Chondrocyte (in vitro differentiated cells): ENCODE data around the gene ITGA11. TPM values are rescaled to one million over a fixed set of nuclear protein-coding genes. Genes with fewer than 3 reads are reported as not detected.
A peak's percentile ranks its signal among the peaks of the same experiment; 100 is the strongest.

Source experiments
- DNase-seq: peaks from one replicate; pipeline ENCODE4 v3.0.0; 2021; ENCODE audit warnings: mixed read lengths, low spot score
- H3K27ac Mint-ChIP-seq: one replicate; pipeline ENCODE4 v1.8.0; 2021; ENCODE audit warnings: mild to moderate bottlenecking, moderate library complexity, mixed read lengths; ENCODE audit not compliant: unreplicated experiment
- H3K27me3 Mint-ChIP-seq: 2 replicates; pipeline ENCODE4 v1.8.0; 2021; ENCODE audit warnings: low read depth, mixed read lengths
- H3K36me3 Mint-ChIP-seq: 2 replicates; pipeline ENCODE4 v1.8.0; 2021; ENCODE audit warnings: low read depth, mixed read lengths
- H3K4me1 Mint-ChIP-seq: 2 replicates; pipeline ENCODE4 v1.8.0; 2021; ENCODE audit warnings: low read depth, mild to moderate bottlenecking, mixed read lengths
- H3K4me3 Mint-ChIP-seq: one replicate; pipeline ENCODE4 v1.8.0; 2021; ENCODE audit warnings: mild to moderate bottlenecking, moderate library complexity, mixed read lengths; ENCODE audit not compliant: unreplicated experiment
- H3K9me3 Mint-ChIP-seq: 2 replicates; pipeline ENCODE4 v1.8.0; 2021; ENCODE audit warnings: low read depth, mixed read lengths
- CTCF ChIP-seq: fragments of 200-600 bp; sonication (generic); IDR thresholded peaks from 2 replicates; pipeline ENCODE4 v1.5.0; 2021; ENCODE audit warnings: antibody characterized with exemption, mild to moderate bottlenecking, moderate library complexity
- total RNA-seq: library from RNA; stranded (reverse); gene quantifications from 3 replicates; pipeline ENCODE4 v1.2.1, GENCODE V29; 2021

Gene ITGA11
- total RNA-seq, 1 donor from 2014 or later = 1,092 TPM

DNA sequence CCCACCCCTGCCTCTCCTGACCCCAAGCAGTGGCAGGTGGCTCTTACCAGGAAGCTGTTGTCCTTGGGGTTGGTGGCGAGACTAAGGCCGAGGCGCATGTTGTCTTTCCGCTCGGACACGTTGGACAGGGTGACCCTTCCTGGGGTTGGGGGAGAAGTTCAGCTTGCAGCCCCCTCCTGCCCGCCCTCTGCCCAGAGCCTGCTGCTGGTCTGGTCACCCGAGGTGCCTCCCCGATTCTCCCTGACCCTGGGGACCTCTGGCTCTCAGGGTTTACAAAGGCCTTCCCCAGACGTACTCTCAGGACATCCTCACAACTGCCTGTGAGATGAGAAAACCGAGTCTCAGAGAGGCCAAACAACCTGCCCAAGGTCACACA is 67.3 kb downstream of the ITGA11 start:
- no peak for TF ChIP-seq CTCF
- Mint-ChIP-seq H3K27me3 (no peaks in the 10 kb centered on the region), H3K9me3 (no peaks in the 10 kb centered on the region), H3K36me3 (peaks cover 61% of the 10 kb centered on the region), H3K27ac (peak overlapping the region; percentile 95), H3K4me1 (peaks cover 50% of the 10 kb centered on the region), H3K4me3 (no peak overlapping the region)
- no peak for DNase-seq

DNA sequence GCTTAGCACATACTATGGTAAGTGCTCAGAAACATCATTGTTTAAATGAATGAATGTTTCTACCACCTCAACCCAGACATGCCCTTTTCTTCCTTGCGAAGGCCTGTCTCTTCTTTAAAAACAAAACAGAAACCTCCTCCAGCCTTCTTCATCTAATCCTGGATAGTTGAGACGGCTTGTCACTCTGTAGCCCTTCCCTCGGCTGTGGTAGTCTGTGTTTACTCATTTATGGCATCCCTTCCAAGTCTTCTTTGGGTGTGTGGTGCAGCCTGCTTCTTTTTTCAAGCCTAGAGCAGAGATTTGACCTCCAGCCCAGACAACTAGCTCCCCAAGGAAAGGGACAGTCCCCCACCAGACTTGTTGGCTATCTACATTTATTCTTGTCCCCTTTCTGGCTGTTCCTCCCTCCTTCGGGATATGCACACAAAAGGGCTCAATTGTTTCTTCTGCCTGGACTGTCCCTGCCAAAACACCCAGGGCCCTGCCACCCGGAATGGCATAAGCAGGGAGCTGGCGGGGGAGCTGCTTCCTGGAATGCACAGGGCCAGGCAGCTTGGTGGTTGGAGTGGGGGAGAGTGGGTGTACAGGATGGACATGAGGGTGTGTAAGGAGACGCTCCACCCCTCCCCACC is 67.8 kb downstream of the ITGA11 start:
- no peaks in the 10 kb centered on the region for H3K9me3 Mint-ChIP-seq
- no peak overlapping the region for H3K4me3 Mint-ChIP-seq
- no peak for DNase-seq
- H3K4me1 Mint-ChIP-seq = peaks cover 45% of the 10 kb centered on the region
- peaks cover 59% of the 10 kb centered on the region for H3K36me3 Mint-ChIP-seq
- H3K27me3 Mint-ChIP-seq = no peaks in the 10 kb centered on the region
- TF ChIP-seq CTCF = no peak
- no peak overlapping the region for H3K27ac Mint-ChIP-seq

DNA sequence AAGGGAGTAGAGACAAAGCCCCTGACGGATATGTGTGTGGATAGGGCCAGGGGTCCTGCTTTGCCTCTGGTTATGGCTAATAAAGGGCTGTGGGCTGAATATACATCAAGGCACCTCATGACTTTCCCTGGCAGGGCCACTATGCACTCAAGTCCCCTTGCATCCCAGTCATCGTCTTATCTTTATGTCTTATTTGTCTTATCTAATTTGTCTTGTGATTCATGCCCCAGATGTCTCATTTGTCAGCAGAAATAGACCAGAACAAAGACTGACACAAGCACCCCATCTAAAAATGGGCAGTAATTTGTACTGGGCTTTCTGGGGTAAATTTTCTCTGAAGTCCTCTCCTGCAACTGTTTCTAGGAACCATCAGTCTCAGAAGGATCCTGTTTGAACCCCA is 68.6 kb downstream of the ITGA11 start:
- Mint-ChIP-seq H3K4me3 (no peak overlapping the region), H3K27me3 (no peaks in the 10 kb centered on the region), H3K4me1 (peaks cover 41% of the 10 kb centered on the region), H3K36me3 (peaks cover 55% of the 10 kb centered on the region), H3K9me3 (no peaks in the 10 kb centered on the region), H3K27ac (no peak overlapping the region)
- no peak for DNase-seq
- no peak for TF ChIP-seq CTCF

- Mint-ChIP-seq H3K9me3 (no peaks in the 10 kb centered on the region), H3K27me3 (no peaks in the 10 kb centered on the region), H3K4me3 (no peak overlapping the region), H3K4me1 (peaks cover 40% of the 10 kb centered on the region), H3K36me3 (peaks cover 57% of the 10 kb centered on the region), H3K27ac (no peak overlapping the region)
- TF ChIP-seq CTCF = no peak
- no peak for DNase-seq
Observed at GRCh38 chr15:68362537-68363126, 69.3 kb downstream of the ITGA11 start.

- DNase-seq = no peak
- peak overlapping the region; percentile 91 for H3K27ac Mint-ChIP-seq
- H3K27me3 Mint-ChIP-seq = no peaks in the 10 kb centered on the region
- peaks cover 57% of the 10 kb centered on the region for H3K36me3 Mint-ChIP-seq
- TF ChIP-seq CTCF = no peak
- H3K4me1 Mint-ChIP-seq = peaks cover 36% of the 10 kb centered on the region
- no peak overlapping the region for H3K4me3 Mint-ChIP-seq
- H3K9me3 Mint-ChIP-seq = peaks cover 5% of the 10 kb centered on the region
Observed at GRCh38 chr15:68360721-68361120, 71.2 kb downstream of the ITGA11 start.
